Activated T-cell treated with anti-CD3 and anti-CD28 coated beads for 24 hours (primary cell): ENCODE results near the gene NAA11.

Experiments
- DNase-seq: peaks from one replicate; pipeline ENCODE4 v3.0.0-alpha.2; 2020; ENCODE audit warnings: low read depth

Gene NAA11

GRCh38 chr4:79325864-79326328, at the start of gene NAA11:
Gene NAA11 (minus strand): TSS chr4:79326061. CDS start chr4:79325877, 184 bp downstream.
- no peak for DNase-seq

- DNase-seq, result no peak
Measured at GRCh38 chr4:79370026-79370425, 44.2 kb upstream of the NAA11 start.

- no peak for DNase-seq
Measured at GRCh38 chr4:79367096-79367495, 41.2 kb upstream of the NAA11 start.

- DNase-seq, result no peak
Measured at GRCh38 chr4:79366422-79366821, 40.6 kb upstream of the NAA11 start.

GRCh38 chr4:79364061-79364460, 38.2 kb upstream of the NAA11 start:
- DNase-seq, result no peak

GRCh38 chr4:79362626-79363025, 36.8 kb upstream of the NAA11 start:
- no peak for DNase-seq

- DNase-seq, result no peak
Measured at GRCh38 chr4:79360006-79360405, 34.1 kb upstream of the NAA11 start.

- DNase-seq, result no peak
Measured at GRCh38 chr4:79358438-79358837, 32.6 kb upstream of the NAA11 start.

- no peak for DNase-seq
Measured at GRCh38 chr4:79357365-79357764, 31.5 kb upstream of the NAA11 start.

- no peak for DNase-seq
Measured at GRCh38 chr4:79353075-79353474, 27.2 kb upstream of the NAA11 start.

GRCh38 chr4:79348405-79348804, 22.5 kb upstream of the NAA11 start:
- no peak for DNase-seq

GRCh38 chr4:79341893-79342653, 16.2 kb upstream of the NAA11 start:
- no peak for DNase-seq

- no peak for DNase-seq
Measured at GRCh38 chr4:79340568-79340967, 14.7 kb upstream of the NAA11 start.

- DNase-seq, result no peak
Measured at GRCh38 chr4:79338148-79338547, 12.3 kb upstream of the NAA11 start.

- DNase-seq, result no peak
Measured at GRCh38 chr4:79334783-79335182, 8.9 kb upstream of the NAA11 start.

- no peak for DNase-seq
Measured at GRCh38 chr4:79334341-79334740, 8.5 kb upstream of the NAA11 start.

GRCh38 chr4:79331126-79331876, 5.4 kb upstream of the NAA11 start:
- DNase-seq, result no peak

GRCh38 chr4:79330720-79331119, 4.9 kb upstream of the NAA11 start:
- DNase-seq, result no peak

GRCh38 chr4:79325436-79325835, 425 bp downstream of the NAA11 start:
- no peak for DNase-seq

- DNase-seq, result no peak
Measured at GRCh38 chr4:79319975-79320374, 5.9 kb downstream of the NAA11 start.

GRCh38 chr4:79317711-79318110, 8.2 kb downstream of the NAA11 start:
- DNase-seq, result no peak

- DNase-seq, result no peak
Measured at GRCh38 chr4:79315891-79316290, 10.0 kb downstream of the NAA11 start.

GRCh38 chr4:79311279-79311678, 14.6 kb downstream of the NAA11 start:
- no peak for DNase-seq
